GOT3 (cell line): ENCODE data around the gene CLDN3.

Source experiments
- DNase-seq: peaks from one replicate; lab custom pipeline; 2025; ENCODE audit warnings: mixed read lengths; lab: John Stamatoyannopoulos, UW

Gene CLDN3

GRCh38 chr7:73770860-73771670, 995 bp upstream of the CLDN3 start:
- no peak for DNase-seq

- DNase-seq, result no peak
These were observed 529 bp downstream of the CLDN3 start for GRCh38 chr7:73769481-73770001.

- no peak for DNase-seq
These were observed 1.2 kb downstream of the CLDN3 start for GRCh38 chr7:73768641-73769480.

GRCh38 chr7:73766556-73767229, 3.4 kb downstream of the CLDN3 start:
- DNase-seq, result no peak

- DNase-seq, result no peak
These were observed 7.4 kb downstream of the CLDN3 start for GRCh38 chr7:73762659-73762999.

- no peak for DNase-seq
These were observed 8.0 kb downstream of the CLDN3 start for GRCh38 chr7:73761854-73762658.

- DNase-seq, result no peak
These were observed 11.4 kb downstream of the CLDN3 start for GRCh38 chr7:73758581-73759138.

- DNase-seq, result no peak
These were observed 19.9 kb downstream of the CLDN3 start for GRCh38 chr7:73749931-73750776.

- DNase-seq, result no peak
These were observed 23.7 kb downstream of the CLDN3 start for GRCh38 chr7:73746378-73746777.

GRCh38 chr7:73742753-73743641, 27.1 kb downstream of the CLDN3 start:
- DNase-seq, result no peak

- DNase-seq, result no peak
These were observed 27.7 kb downstream of the CLDN3 start for GRCh38 chr7:73742338-73742752.

- DNase-seq, result no peak
These were observed 28.5 kb downstream of the CLDN3 start for GRCh38 chr7:73741600-73741999.

- DNase-seq, result no peak
These were observed 29.3 kb downstream of the CLDN3 start for GRCh38 chr7:73740771-73741170.

GRCh38 chr7:73740212-73740611, 29.9 kb downstream of the CLDN3 start:
- DNase-seq, result no peak

- no peak for DNase-seq
These were observed 30.7 kb downstream of the CLDN3 start for GRCh38 chr7:73739387-73739767.

GRCh38 chr7:73738612-73739386, 31.3 kb downstream of the CLDN3 start, which contains the start of gene ABHD11:
ABHD11 (minus strand) TSS chr7:73738802; CDS start chr7:73738770, 32 bp downstream.
- peak; percentile 81 for DNase-seq

- DNase-seq, result no peak
These were observed 31.9 kb downstream of the CLDN3 start for GRCh38 chr7:73738220-73738611.

- no peak for DNase-seq
These were observed 32.4 kb downstream of the CLDN3 start for GRCh38 chr7:73737491-73738219.
